BLaER1 (cell line): ENCODE measurements around the gene TNK1.

Experiments used
- H3K27ac ChIP-seq: shearing (Covaris generic); formaldehyde crosslinking; 2 replicates; pipeline ENCODE4 v1.8.1; 2022
- H3K27me3 ChIP-seq: shearing (Covaris generic); formaldehyde crosslinking; 2 replicates; pipeline ENCODE4 v1.8.1; 2022
- H3K36me3 ChIP-seq: shearing (Covaris generic); formaldehyde crosslinking; 2 replicates; pipeline ENCODE4 v1.8.1; 2022
- H3K4me1 ChIP-seq: shearing (Covaris generic); formaldehyde crosslinking; 2 replicates; pipeline ENCODE4 v1.8.1; 2022
- H3K4me2 ChIP-seq: shearing (Covaris generic); formaldehyde crosslinking; 2 replicates; pipeline ENCODE4 v1.8.1; 2022
- H3K4me3 ChIP-seq: shearing (Covaris generic); formaldehyde crosslinking; 2 replicates; pipeline ENCODE4 v1.8.1; 2022
- H3K9ac ChIP-seq: shearing (Covaris generic); formaldehyde crosslinking; 2 replicates; pipeline ENCODE4 v1.8.1; 2022
- H3K9me3 ChIP-seq: shearing (Covaris generic); formaldehyde crosslinking; 2 replicates; pipeline ENCODE4 v1.8.1; 2022
- H4K20me1 ChIP-seq: shearing (Covaris generic); formaldehyde crosslinking; 2 replicates; pipeline ENCODE4 v1.8.1; 2022
- Cebpa-rat ChIP-seq: shearing (Covaris generic); IDR thresholded peaks from 2 replicates; pipeline ENCODE4 v1.8.1; 2022

TNK1 gene

GRCh38 chr17:7431231-7431630 lies 50.3 kb downstream of the TNK1 start:
- no peaks in the 10 kb centered on the region for H3K9me3 ChIP-seq
- H3K9ac ChIP-seq: no peak overlapping the region
- H3K4me3 ChIP-seq: no peak overlapping the region
- no peaks in the 10 kb centered on the region for H3K27me3 ChIP-seq
- H3K36me3 ChIP-seq: no peaks in the 10 kb centered on the region
- H4K20me1 ChIP-seq: peaks cover under 1% of the 10 kb centered on the region; the same call in 1 of the 2 replicates
- peaks cover 3% of the 10 kb centered on the region for H3K4me1 ChIP-seq
- TF ChIP-seq Cebpa-rat: no peak
- no peak overlapping the region for H3K4me2 ChIP-seq
- no peak overlapping the region for H3K27ac ChIP-seq

GRCh38 chr17:7432296-7432695 lies 51.4 kb downstream of the TNK1 start:
- Histone ChIP-seq H3K4me3 (no peak overlapping the region), H3K27ac (no peak overlapping the region), H3K27me3 (peaks cover 3% of the 10 kb centered on the region; the same call in 1 of the 2 replicates), H3K9ac (no peak overlapping the region), H3K4me1 (peaks cover 14% of the 10 kb centered on the region), H3K36me3 (no peaks in the 10 kb centered on the region), H4K20me1 (peaks cover 12% of the 10 kb centered on the region), H3K9me3 (no peaks in the 10 kb centered on the region), H3K4me2 (no peak overlapping the region)
- TF ChIP-seq Cebpa-rat: no peak

GRCh38 chr17:7435676-7436555 lies 55.0 kb downstream of the TNK1 start:
- Histone ChIP-seq H3K4me1 (peaks cover 48% of the 10 kb centered on the region), H3K4me3 (peak overlapping the region; percentile 76), H4K20me1 (peaks cover 48% of the 10 kb centered on the region), H3K36me3 (no peaks in the 10 kb centered on the region), H3K27ac (peak overlapping the region; percentile 52), H3K9me3 (no peaks in the 10 kb centered on the region), H3K27me3 (peaks cover 39% of the 10 kb centered on the region), H3K9ac (peak overlapping the region; percentile 73), H3K4me2 (peak overlapping the region; percentile 93)
- no peak for TF ChIP-seq Cebpa-rat

- Histone ChIP-seq H3K9ac (peak overlapping the region; percentile 73), H3K4me2 (peak overlapping the region; percentile 93), H3K36me3 (no peaks in the 10 kb centered on the region), H3K4me3 (peak overlapping the region; percentile 76), H4K20me1 (peaks cover 56% of the 10 kb centered on the region), H3K4me1 (peaks cover 48% of the 10 kb centered on the region), H3K27me3 (peaks cover 48% of the 10 kb centered on the region), H3K9me3 (no peaks in the 10 kb centered on the region), H3K27ac (no peak overlapping the region)
- TF ChIP-seq Cebpa-rat: no peak
Measured at GRCh38 chr17:7436556-7437368, 55.9 kb downstream of the TNK1 start.

- no peaks in the 10 kb centered on the region for H3K9me3 ChIP-seq
- H3K27ac ChIP-seq: no peak overlapping the region
- H3K9ac ChIP-seq: no peak overlapping the region
- H3K4me1 ChIP-seq: peaks cover 48% of the 10 kb centered on the region
- H4K20me1 ChIP-seq: peaks cover 56% of the 10 kb centered on the region
- H3K36me3 ChIP-seq: no peaks in the 10 kb centered on the region
- no peak for TF ChIP-seq Cebpa-rat
- peak overlapping the region; percentile 93 for H3K4me2 ChIP-seq
- H3K4me3 ChIP-seq: peak overlapping the region; percentile 76
- peaks cover 54% of the 10 kb centered on the region for H3K27me3 ChIP-seq
Measured at GRCh38 chr17:7437369-7437863, 56.5 kb downstream of the TNK1 start.

GRCh38 chr17:7437950-7438614 lies 57.2 kb downstream of the TNK1 start:
- no peak overlapping the region for H3K27ac ChIP-seq
- no peak for TF ChIP-seq Cebpa-rat

GRCh38 chr17:7438656-7439460 lies 58.0 kb downstream of the TNK1 start:
- no peak overlapping the region for H3K27ac ChIP-seq
- H3K4me3 ChIP-seq: peak overlapping the region; percentile 76
- no peak for TF ChIP-seq Cebpa-rat
- peaks cover 70% of the 10 kb centered on the region for H4K20me1 ChIP-seq
- H3K9ac ChIP-seq: 0 out of 2 replicates have a peak overlapping the region, but pooled peaks have one; percentile 48
- peaks cover 48% of the 10 kb centered on the region for H3K4me1 ChIP-seq
- no peaks in the 10 kb centered on the region for H3K9me3 ChIP-seq
- H3K36me3 ChIP-seq: no peaks in the 10 kb centered on the region
- H3K27me3 ChIP-seq: peaks cover 69% of the 10 kb centered on the region
- peak overlapping the region; percentile 93 for H3K4me2 ChIP-seq

More at GRCh38 chr17:7437950-7438614, 57.2 kb downstream of the TNK1 start:
- peak overlapping the region; percentile 93 for H3K4me2 ChIP-seq
- H3K36me3 ChIP-seq: no peaks in the 10 kb centered on the region
- peak overlapping the region; percentile 48; the same call in 1 of the 2 replicates for H3K9ac ChIP-seq
- no peaks in the 10 kb centered on the region for H3K9me3 ChIP-seq
- peaks cover 61% of the 10 kb centered on the region for H3K27me3 ChIP-seq
- H3K4me1 ChIP-seq: peaks cover 48% of the 10 kb centered on the region
- H3K4me3 ChIP-seq: peak overlapping the region; percentile 76
- peaks cover 63% of the 10 kb centered on the region for H4K20me1 ChIP-seq
